ENCODE measurements around the gene CTSH.

The CTSH gene

DNA sequence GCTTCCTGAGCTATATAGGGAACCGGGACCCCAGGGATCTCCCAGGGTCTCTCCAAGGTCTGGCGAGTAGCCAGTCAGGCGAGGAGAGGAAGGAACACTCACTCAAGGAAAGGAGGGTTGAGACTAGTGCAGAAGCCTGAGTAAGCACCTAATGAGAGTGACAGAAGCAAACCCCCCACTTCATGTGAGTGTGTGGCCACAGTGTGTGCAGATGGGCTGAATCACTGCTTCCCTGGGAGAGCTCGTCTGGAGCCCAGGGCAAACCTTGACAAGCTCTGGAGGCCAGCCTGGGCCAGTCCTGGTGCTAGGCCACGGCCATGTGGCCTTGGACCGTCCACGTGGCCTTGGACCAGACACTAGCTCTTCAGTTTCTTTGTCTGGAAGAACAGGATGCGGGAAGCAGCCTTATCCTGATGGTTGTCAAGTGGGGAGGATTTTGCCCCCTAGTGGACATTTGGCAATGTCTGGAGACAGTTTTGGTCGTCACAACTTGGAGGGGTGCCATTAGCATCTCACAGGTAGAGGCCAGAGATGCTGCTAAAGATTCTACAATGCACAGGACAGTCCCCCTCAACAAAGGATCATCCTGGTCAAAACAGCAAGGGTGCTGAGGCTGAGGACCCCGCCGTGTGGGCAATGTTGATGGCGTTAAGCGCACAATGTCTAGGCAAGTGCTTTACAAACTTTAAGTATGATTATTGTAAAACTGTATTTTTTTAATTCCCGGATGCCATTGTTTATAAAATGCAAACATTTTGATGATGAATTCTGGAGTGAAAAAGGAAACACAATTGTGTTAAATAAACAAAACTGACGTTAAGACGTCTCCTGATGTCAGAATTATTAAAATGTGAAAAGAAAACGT is 34.8 kb upstream of the CTSH start:
- no peak overlapping the region for H3K4me3 ChIP-seq

GRCh38 chr15:78978601-78979179 is 33.8 kb upstream of the CTSH start:
- Histone ChIP-seq H3K4me3 (no peak overlapping the region), H3K27ac (peak overlapping the region in 3 of 21 experiments; percentile 7 to 79 (median 16))

More for the DNA sequence above, 34.8 kb upstream of the CTSH start:
- H3K27ac ChIP-seq: peak overlapping the region in 2 of 21 experiments; percentile 7 to 79

DNA sequence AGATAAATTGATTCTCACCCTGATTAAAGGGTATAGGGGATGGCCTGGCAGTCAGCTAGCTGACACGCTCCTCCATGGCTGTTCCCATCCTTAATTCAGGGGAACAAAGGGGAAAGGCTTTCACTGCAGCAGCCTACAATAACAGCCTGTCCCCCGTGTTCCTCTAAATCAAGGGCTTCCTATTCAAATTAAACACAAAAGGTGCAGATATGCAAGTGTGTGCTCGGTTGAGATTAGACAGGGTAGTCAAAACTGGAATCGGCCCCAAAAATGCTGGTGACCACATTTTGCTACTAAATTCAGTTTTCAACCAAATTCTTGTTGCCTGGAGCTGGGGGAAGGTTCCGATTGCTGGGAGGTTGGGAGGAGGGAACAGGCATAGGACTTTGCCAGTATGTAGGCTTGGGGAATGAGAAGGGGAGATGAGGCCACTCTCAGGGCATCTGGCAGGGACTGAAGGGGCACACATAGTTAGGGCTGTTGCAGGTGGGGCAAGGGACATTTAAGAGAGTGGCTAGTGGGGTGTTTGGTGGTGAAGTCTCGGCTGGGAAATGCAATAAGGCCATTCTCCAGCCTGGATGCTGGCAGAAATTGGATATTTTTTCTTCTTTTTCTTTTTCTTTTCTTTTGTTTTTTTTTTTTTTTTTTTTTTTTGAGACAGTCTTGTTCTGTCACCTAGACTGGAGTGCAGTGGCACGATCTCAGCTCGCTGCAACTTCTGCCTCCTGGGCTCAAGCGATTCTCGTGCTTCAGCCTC is 32.9 kb upstream of the CTSH start:
- no peak overlapping the region for H3K4me3 ChIP-seq
- peak overlapping the region in 6 of 21 experiments; percentile 20 to 79 (median 60) for H3K27ac ChIP-seq

GRCh38 chr15:78977091-78977571 is 32.3 kb upstream of the CTSH start:
- Histone ChIP-seq H3K27ac (peak overlapping the region in 9 of 21 experiments; percentile 10 to 79 (median 39)), H3K4me3 (no peak overlapping the region)

GRCh38 chr15:78976691-78977090 is 31.8 kb upstream of the CTSH start:
- H3K4me3 ChIP-seq: no peak overlapping the region
- H3K27ac ChIP-seq: peak overlapping the region in 10 of 21 experiments; percentile 10 to 79 (median 44)

- Histone ChIP-seq H3K27ac (no peak overlapping the region), H3K4me3 (no peak overlapping the region)
These were observed 29.5 kb upstream of the CTSH start for GRCh38 chr15:78974272-78974918.

DNA sequence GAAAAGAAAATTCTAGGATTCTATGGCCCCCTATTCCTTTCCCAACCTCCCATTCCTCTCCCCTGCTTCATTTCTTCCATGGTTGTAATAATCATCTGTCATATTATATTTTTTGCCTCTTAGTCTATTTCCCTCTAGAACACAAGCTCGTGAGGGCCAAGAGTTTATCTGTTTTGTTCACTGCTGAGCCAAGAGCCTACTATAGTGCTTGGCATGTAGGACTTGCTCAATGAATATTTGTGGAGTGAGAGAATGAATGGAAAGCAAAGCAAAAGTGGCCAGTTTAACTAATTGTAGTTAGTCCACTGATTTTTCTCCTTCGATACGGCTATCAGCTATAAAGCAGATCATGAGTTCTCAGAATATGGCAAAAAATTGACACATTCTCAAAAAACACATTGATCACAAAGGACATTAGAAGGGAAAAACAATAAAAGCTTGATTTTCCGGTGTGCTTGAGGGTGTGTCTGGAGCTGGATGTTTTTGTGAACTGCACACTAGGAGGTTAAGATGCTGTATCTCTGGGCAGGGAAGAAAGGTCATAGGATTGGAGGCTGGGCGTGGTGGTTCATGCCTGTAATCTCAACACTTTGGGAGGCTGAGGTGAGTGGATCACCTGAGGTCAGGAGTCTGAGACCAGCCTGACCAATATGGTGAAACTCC is 25.0 kb upstream of the CTSH start:
- Histone ChIP-seq H3K4me3 (no peak overlapping the region), H3K27ac (no peak overlapping the region)

DNA sequence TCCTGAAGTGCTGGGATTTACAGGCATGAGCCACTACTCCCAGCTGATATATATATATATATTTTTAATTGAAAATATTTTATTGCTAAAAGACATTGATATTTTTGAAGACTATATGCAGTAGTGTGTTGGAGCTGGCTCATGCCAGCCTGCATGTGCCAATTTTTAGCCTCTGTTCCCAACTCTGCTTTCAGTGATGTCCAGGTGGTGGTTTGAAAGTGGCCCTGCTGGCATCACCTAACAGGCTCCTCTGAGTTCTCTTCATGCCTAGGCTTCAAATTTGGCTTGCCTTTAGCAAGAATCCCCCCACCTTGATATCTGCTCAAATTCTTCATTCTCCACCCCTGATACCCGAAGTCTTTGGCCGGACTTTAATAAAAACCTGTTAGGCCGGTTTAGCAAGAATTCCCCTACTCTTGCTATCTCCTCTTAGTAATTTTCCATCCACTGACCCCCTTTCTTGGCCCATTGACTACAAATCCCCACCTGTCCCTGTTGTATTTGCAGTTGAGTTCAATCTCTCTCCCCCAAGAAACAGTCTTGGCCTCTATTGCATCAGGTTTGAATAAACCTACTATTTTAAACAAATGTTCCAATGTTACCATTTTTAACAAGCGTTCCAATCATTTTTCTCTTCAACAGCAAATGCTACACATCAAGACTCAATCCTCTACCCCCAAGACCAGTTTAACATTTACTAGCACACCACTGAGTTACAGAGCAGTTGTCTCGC is 23.9 kb upstream of the CTSH start:
- no peak overlapping the region for H3K27ac ChIP-seq
- no peak overlapping the region for H3K4me3 ChIP-seq

- Histone ChIP-seq H3K4me3 (no peak overlapping the region), H3K27ac (no peak overlapping the region)
These were observed 23.3 kb upstream of the CTSH start for GRCh38 chr15:78968114-78968513.

DNA sequence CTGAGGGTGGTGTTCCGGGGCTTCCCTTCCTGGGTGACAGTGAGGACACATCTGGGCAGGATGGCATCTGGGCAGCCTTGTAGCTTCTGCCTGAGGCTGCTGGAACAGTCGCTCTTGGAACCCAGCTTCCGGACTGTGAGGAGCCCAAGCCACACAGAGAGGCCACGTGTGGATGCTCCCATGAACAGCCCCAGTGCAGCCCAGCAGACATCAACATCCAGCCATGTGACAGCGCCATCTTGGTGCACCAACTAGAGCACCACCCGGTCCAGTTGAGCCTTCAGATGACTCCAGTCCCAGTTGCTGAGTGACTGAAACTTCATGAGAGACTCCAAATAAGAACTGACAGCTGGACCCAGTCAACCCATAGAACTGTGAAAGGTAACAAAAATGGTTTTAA is 15.5 kb upstream of the CTSH start:
- Histone ChIP-seq H3K27ac (no peak overlapping the region), H3K4me3 (no peak overlapping the region)

GRCh38 chr15:78959360-78959759 is 14.5 kb upstream of the CTSH start:
- Histone ChIP-seq H3K4me3 (no peak overlapping the region), H3K27ac (no peak overlapping the region)

DNA sequence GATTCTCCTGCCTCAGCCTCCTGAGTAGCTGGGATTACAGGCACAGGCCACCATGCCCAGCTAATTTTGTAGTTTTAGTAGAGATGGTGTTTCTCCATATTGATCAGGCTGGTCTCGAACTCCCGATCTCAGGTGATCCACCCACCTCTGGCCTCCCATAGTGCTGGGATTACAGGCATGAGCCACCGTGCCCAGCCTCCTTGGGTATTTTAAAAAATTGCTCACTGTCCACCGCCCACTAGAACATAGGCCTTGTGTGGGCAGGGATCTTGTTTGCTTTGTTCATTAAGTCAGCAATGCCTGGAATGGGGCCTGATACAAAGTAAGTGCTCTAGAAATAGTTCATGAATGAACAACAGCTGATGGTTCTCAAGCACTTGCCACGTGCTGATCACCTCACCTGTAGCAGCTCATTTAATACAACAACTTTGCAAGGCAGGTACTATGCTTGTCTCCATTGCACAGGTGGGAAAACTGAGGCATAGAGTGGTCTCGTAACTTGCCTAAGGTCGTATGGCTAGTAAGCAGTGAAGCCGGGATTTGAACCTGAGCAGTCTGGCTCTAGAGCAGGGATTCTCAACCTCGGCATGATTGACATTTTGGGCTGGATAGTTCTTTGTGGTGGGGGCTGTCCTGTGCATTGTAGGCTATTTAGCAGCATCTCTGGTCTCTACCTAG is 12.7 kb upstream of the CTSH start:
- Histone ChIP-seq H3K4me3 (no peak overlapping the region), H3K27ac (no peak overlapping the region)

DNA sequence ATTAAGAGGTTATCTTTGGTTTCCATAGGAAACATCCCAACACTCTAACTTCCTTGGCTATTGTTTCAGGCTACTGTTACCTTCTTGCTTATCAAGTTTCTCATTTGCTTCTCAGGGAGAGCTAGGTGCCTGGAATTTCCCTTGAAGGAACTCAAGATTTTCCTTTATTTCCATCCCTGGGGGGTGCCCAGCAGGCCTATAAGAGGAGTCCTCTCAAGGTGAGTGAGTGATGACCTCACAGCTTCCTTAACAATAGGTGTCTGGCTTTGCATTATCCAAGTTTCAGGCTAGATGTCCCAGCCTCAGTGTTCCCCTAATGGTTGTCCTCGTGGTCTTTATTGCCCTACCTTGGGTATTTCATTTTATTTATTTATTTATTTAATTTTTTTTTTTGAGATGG is 12.1 kb upstream of the CTSH start:
- H3K4me3 ChIP-seq: no peak overlapping the region
- H3K27ac ChIP-seq: no peak overlapping the region

GRCh38 chr15:78955355-78955754 is 10.5 kb upstream of the CTSH start:
- no peak overlapping the region for H3K27ac ChIP-seq
- H3K4me3 ChIP-seq: no peak overlapping the region

DNA sequence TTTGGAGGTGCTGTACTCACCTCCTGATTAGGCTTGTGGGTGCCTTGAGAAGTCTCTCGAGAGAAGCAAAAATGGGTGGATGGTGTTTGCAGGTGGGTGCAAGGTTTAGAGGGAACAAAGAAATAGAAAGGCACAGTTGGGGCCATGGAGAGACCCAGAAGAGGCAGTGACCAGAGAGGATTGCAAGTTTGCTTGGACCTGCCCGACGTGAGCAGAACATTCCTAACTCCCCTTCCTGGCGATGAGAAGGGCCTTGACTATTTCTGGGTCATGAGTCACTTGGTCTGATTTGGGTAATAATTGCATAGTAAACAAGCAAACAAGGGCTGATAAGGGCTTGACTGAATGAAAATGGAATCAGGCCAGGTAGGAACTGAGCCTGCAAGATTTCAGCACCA is 7.0 kb upstream of the CTSH start:
- H3K27ac ChIP-seq: peak overlapping the region in 2 of 21 experiments; percentile 14 to 23
- no peak overlapping the region for H3K4me3 ChIP-seq

DNA sequence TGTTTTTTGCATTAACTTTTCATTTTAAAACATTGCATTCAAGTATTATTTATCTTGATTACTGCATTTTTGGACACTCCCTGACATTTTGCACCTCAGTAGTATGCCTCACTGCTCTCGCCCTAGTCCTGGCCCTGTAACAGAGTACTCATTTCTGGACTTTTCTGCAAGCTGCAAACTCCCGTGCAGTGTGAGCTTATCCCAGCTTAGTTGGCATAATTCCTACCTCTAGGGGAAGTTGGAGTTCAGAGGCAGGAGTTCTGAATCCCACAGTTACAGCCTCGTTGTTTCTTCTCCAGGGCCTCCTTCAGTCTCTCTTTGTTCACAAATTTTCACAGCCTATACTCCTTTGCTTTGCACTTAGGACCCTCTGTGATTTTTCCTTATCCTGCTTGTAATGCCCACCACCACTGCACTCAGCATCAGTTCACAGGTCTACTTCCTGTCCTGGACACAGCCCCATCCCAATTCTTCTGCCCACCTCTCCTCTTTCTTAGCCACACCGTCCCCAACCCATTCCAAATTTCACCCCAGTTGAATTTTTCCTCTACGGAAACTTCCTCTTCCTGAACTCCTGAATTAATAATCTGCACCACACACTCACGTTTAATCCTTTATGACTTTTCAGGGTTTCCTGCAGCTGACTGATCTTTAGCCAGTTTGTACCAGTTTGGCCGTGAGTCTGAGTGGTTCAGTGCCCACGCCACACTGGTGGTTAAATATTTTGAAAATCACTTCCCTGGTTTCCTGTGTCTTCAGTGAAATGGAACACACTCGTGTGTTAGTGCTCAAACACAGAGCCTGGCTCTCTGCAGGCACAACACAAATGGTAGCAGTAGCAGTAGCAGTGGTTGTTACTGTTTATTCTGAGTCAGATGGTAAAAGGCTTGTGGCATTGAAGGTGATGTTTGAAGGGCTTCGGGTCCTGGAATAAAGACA is 6.3 kb upstream of the CTSH start:
- peak overlapping the region in 2 of 21 experiments; percentile 14 to 23 for H3K27ac ChIP-seq

DNA sequence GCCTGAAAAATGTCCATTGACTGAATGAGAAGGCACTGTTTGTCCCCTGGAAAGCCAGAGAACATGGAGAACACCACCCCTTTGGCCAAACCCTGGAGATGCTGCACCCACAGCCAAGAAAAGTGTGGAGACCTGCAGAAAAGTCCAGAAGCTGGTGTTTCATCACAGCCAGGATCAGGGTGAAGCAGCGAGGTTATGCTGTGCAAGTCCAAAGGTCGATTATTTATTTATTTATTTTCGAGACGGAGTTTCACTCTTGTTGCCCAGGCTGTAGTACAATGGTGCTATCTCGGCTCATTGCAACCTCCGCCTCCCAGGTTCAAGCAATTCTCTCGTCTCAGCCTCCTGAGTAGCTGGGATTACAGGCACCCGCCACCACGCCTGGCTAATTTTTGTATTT is 5.5 kb upstream of the CTSH start:
- Histone ChIP-seq H3K27ac (no peak overlapping the region), H3K4me3 (no peak overlapping the region)

More for the DNA sequence above, 6.3 kb upstream of the CTSH start:
- no peak overlapping the region for H3K4me3 ChIP-seq
